ENCODE data around the gene DCAF5.

GRCh38 chr14:69181491-69181890 is 28.6 kb upstream of the DCAF5 start:
- TF ChIP-seq GATA2 (IDR thresholded peaks at IDR 0.05; ENCODE audit: low read depth, low read length) (no peak), GATA3 (IDR thresholded peaks at IDR 0.05; ENCODE audit: low read depth, low read length) (no peak)
